Gastrocnemius medialis (tissue), 4 donors: ENCODE measurements around the gene FBXW4.

Source experiments
- CTCF ChIP-seq, 5 experiments: fragments of 450-650 bp in 3 of 5; fragments of 200-600 bp in 2 of 5; sonication (generic) in 2 of 5; IDR thresholded peaks in 4 of 5; conservative IDR thresholded peaks in 1 of 5; 1 replicate in 4 of 5; 2 replicates in 1 of 5; pipeline ENCODE4 v1.5.1; 2016 to 2019; ENCODE audit warnings: antibody characterized with exemption in 5 of 5, mild to moderate bottlenecking in 3 of 5, moderate library complexity in 3 of 5
- POLR2A ChIP-seq, 2 donors: fragments of 450-650 bp; IDR thresholded peaks; one replicate each; pipeline ENCODE4 v1.6.1; 2017; ENCODE audit warnings: antibody characterized with exemption in 2 of 2, mild to moderate bottlenecking in 2 of 2, moderate library complexity in 2 of 2

GRCh38 chr10:101647255-101647654 lies 47.7 kb downstream of the FBXW4 start:
- no peak for TF ChIP-seq CTCF (IDR thresholded peaks at IDR 0.05 in 4 of 5, conservative IDR thresholded peaks at IDR 0.05 in 1 of 5)
- TF ChIP-seq POLR2A (IDR thresholded peaks at IDR 0.05), result no peak
